Nephron (organoid): ENCODE data around the gene EXOC7.

Experiments
- H3K27ac Mint-ChIP-seq, 3 experiments: 2 replicates each; pipeline ENCODE4 v1.8.0; 2020; ENCODE audit warnings: mixed read lengths in 3 of 3, mild to moderate bottlenecking in 2 of 3, moderate library complexity in 1 of 3
- H3K27me3 Mint-ChIP-seq: 2 replicates; pipeline ENCODE4 v1.8.0; 2021; ENCODE audit warnings: low read depth, mild to moderate bottlenecking, moderate library complexity, mixed read lengths
- H3K36me3 Mint-ChIP-seq: 2 replicates; pipeline ENCODE4 v1.8.0; 2020; ENCODE audit warnings: low read depth, mixed read lengths
- H3K4me1 Mint-ChIP-seq: 2 replicates; pipeline ENCODE4 v1.8.0; 2020; ENCODE audit warnings: mixed read lengths
- H3K4me3 Mint-ChIP-seq, 3 experiments: 2 replicates each; pipeline ENCODE4 v1.8.0; 2020; ENCODE audit warnings: mild to moderate bottlenecking in 3 of 3, mixed read lengths in 3 of 3, moderate library complexity in 2 of 3
- H3K9me3 Mint-ChIP-seq: 2 replicates; pipeline ENCODE4 v1.8.0; 2020; ENCODE audit warnings: mixed read lengths
- CTCF ChIP-seq, 3 experiments: fragments of 200-600 bp; sonication (generic); IDR thresholded peaks; one replicate each; pipeline ENCODE4 v1.5.0; 2021; ENCODE audit warnings: antibody characterized with exemption in 3 of 3; ENCODE audit not compliant: unreplicated experiment in 3 of 3

Gene EXOC7

DNA sequence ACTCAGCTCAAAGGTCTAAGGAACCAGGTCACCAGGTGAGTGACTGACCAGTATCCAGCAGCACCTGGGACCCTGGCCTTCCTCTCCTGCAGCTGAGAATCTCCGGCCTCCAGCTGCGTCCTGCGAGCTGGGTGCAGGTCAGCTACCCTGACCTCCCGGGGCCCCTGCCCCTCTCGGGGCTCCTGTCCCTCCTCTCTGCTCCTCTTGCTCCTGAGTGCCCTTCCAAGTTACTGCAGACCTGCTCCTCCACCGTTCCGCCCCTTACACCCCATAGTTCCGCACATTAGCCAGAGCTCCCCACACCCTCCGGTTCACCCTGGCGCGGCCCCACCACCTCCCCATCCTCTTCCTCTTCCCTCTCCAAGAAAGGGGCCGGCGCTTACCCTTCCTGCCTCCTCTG lies 26.9 kb upstream of the EXOC7 start:
- Mint-ChIP-seq H3K27ac (no peak overlapping the region), H3K4me3 (no peak overlapping the region), H3K27me3 (peaks cover 73% of the 10 kb centered on the region), H3K36me3 (peaks cover 3% of the 10 kb centered on the region), H3K9me3 (no peaks in the 10 kb centered on the region), H3K4me1 (peaks cover 14% of the 10 kb centered on the region)
- no peak for TF ChIP-seq CTCF (IDR thresholded peaks at IDR 0.05; ENCODE audit: unreplicated experiment in 3 of 3)

DNA sequence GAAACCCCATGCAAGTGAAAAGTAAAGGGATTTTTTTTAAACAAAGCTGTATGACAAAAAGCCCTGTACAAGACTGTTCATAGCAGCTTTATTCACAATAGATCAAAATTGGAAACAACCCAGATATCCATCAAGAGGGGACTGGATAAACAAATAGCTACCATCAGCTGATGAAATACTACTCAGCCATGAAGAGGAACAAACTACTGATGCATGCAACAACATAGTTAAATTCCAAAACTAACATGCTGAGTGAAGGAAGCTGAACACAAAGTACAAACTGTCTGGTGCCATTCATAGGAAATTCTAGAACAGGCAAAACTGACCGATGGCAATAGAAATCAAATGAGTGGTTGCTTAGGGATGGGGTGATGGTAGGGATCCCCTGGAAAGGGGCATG lies 22.3 kb upstream of the EXOC7 start:
- H3K36me3 Mint-ChIP-seq: no peaks in the 10 kb centered on the region
- no peaks in the 10 kb centered on the region for H3K9me3 Mint-ChIP-seq
- H3K27me3 Mint-ChIP-seq: peaks cover 35% of the 10 kb centered on the region
- no peak overlapping the region for H3K27ac Mint-ChIP-seq
- TF ChIP-seq CTCF (IDR thresholded peaks at IDR 0.05; ENCODE audit: unreplicated experiment in 3 of 3): no peak
- no peaks in the 10 kb centered on the region for H3K4me1 Mint-ChIP-seq
- H3K4me3 Mint-ChIP-seq: no peak overlapping the region

GRCh38 chr17:76125391-76125675 lies 21.7 kb upstream of the EXOC7 start:
- Mint-ChIP-seq H3K4me3 (no peak overlapping the region), H3K4me1 (no peaks in the 10 kb centered on the region), H3K27me3 (peaks cover 34% of the 10 kb centered on the region), H3K36me3 (no peaks in the 10 kb centered on the region), H3K9me3 (no peaks in the 10 kb centered on the region), H3K27ac (no peak overlapping the region)
- TF ChIP-seq CTCF (IDR thresholded peaks at IDR 0.05; ENCODE audit: unreplicated experiment in 3 of 3): no peak

GRCh38 chr17:76124582-76125390 lies 21.2 kb upstream of the EXOC7 start:
- H3K27ac Mint-ChIP-seq: no peak overlapping the region
- no peaks in the 10 kb centered on the region for H3K4me1 Mint-ChIP-seq
- TF ChIP-seq CTCF (IDR thresholded peaks at IDR 0.05; ENCODE audit: unreplicated experiment in 3 of 3): peak in 2 of 3 experiments; percentile 24
- H3K27me3 Mint-ChIP-seq: peaks cover 33% of the 10 kb centered on the region
- no peaks in the 10 kb centered on the region for H3K36me3 Mint-ChIP-seq
- H3K9me3 Mint-ChIP-seq: no peaks in the 10 kb centered on the region
- H3K4me3 Mint-ChIP-seq: no peak overlapping the region

DNA sequence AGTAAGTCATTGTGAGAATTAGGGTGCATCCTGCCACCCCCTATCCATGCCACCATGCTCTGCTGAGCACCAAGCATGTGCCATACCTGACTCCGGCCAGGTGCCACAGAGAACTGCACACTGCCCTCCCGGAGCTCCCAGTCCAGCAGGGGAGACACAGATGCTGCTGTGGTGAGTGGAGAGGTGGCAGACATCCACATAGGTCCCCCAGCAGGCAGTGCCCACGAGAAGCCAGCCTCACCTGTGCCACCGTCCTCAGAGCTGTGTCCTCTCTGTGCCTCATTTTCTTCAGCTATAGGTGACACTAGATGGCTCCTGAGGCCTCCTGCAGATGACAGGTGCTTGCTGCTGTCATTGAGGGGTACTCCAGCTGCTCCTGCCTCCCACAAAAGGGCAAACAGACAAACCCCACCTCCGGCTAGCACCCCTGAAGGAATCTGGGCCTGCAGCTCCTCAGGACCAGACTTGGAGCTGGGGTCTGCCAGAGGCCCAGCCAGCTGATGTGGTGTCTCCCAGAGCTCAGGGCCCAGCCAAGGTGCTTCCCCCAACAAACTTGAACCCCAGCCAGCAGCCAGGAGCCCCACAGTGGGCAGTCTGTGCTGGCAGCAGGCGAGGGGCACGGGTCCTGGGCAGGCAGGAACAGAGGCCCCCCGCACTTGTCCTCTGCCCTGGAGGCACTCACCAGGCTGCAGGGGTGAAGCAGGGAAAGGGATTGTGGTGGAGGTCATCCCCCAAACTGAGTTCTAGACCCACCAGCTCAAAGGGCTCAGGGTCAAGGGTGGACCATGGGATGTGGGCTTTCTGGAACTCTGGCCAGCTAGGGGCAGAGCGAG lies 20.4 kb upstream of the EXOC7 start:
- Mint-ChIP-seq H3K4me1 (peaks cover 6% of the 10 kb centered on the region), H3K36me3 (no peaks in the 10 kb centered on the region), H3K4me3 (no peak overlapping the region), H3K9me3 (no peaks in the 10 kb centered on the region), H3K27me3 (peaks cover 33% of the 10 kb centered on the region), H3K27ac (no peak overlapping the region)
- TF ChIP-seq CTCF (IDR thresholded peaks at IDR 0.05; ENCODE audit: unreplicated experiment in 3 of 3): no peak
